BLaER1 treated with 17β-estradiol and CSF1 and Interleukin-3, amounts not matched to agents 10 nM and 100 nM (cell line): ENCODE data around the gene OR4C3.

Experiments used
- H3K27ac ChIP-seq, 11 experiments: shearing (Covaris generic); formaldehyde crosslinking; 2 replicates each; pipeline ENCODE4 v1.8.1; 2022
- H3K27me3 ChIP-seq, 11 experiments: shearing (Covaris generic); formaldehyde crosslinking; 2 replicates each; pipeline ENCODE4 v1.8.1; 2022
- H3K36me3 ChIP-seq, 11 experiments: shearing (Covaris generic); formaldehyde crosslinking; 2 replicates each; pipeline ENCODE4 v1.8.1; 2022
- H3K4me1 ChIP-seq, 10 experiments: shearing (Covaris generic); formaldehyde crosslinking; 2 replicates each; pipeline ENCODE4 v1.8.1; 2022
- H3K4me2 ChIP-seq, 11 experiments: shearing (Covaris generic); formaldehyde crosslinking; 2 replicates each; pipeline ENCODE4 v1.8.1; 2022
- H3K4me3 ChIP-seq, 10 experiments: shearing (Covaris generic); formaldehyde crosslinking; 2 replicates each; pipeline ENCODE4 v1.8.1; 2022
- H3K9ac ChIP-seq, 11 experiments: shearing (Covaris generic); formaldehyde crosslinking; 2 replicates each; pipeline ENCODE4 v1.8.1; 2022
- H3K9me3 ChIP-seq, 11 experiments: shearing (Covaris generic); formaldehyde crosslinking; replicated peaks in 1 of 11; 2 replicates each; pipeline ENCODE4 v1.8.1; 2022
- H4K20me1 ChIP-seq, 11 experiments: shearing (Covaris generic); formaldehyde crosslinking; 2 replicates each; pipeline ENCODE4 v1.8.1; 2022
- Cebpa-rat ChIP-seq, 11 experiments: shearing (Covaris generic); IDR thresholded peaks; 2 replicates each; pipeline ENCODE4 v1.8.1; 2022

The OR4C3 gene

GRCh38 chr11:48366365-48366764 is 41.6 kb downstream of the OR4C3 start, which contains the start of gene OR4C5:
TSS of gene OR4C5 (minus strand) at chr11:48366465. CDS start at chr11:48366465, 0 bp downstream.
- Histone ChIP-seq H3K9ac (no peak within 1 kb of the TSS), H3K4me1 (peaks cover 0 to 10% (median 4%) of the 10 kb centered on the region in 10 experiments; a peak in 10 of 20 replicates), H3K27me3 (no peaks in the 10 kb centered on the region), H3K36me3 (no peaks in the 10 kb centered on the region), H3K4me2 (no peak within 1 kb of the TSS), H3K27ac (no peak within 1 kb of the TSS), H3K9me3 (peaks cover 3 to 16% (median 9%) of the 10 kb centered on the region in 11 experiments; a peak in 16 of 22 replicates), H3K4me3 (no peak within 1 kb of the TSS), H4K20me1 (no peaks in the 10 kb centered on the region)
- TF ChIP-seq Cebpa-rat (IDR thresholded peaks at IDR 0.05): no peak
